ENCODE data around the gene PTMS. TPM values are rescaled to one million over a fixed set of nuclear protein-coding genes. Genes with fewer than 3 reads are reported as not detected.

PTMS gene
- total and polyA plus RNA-seq, 2 experiments from 2014 or later = 111 to 238 TPM

DNA sequence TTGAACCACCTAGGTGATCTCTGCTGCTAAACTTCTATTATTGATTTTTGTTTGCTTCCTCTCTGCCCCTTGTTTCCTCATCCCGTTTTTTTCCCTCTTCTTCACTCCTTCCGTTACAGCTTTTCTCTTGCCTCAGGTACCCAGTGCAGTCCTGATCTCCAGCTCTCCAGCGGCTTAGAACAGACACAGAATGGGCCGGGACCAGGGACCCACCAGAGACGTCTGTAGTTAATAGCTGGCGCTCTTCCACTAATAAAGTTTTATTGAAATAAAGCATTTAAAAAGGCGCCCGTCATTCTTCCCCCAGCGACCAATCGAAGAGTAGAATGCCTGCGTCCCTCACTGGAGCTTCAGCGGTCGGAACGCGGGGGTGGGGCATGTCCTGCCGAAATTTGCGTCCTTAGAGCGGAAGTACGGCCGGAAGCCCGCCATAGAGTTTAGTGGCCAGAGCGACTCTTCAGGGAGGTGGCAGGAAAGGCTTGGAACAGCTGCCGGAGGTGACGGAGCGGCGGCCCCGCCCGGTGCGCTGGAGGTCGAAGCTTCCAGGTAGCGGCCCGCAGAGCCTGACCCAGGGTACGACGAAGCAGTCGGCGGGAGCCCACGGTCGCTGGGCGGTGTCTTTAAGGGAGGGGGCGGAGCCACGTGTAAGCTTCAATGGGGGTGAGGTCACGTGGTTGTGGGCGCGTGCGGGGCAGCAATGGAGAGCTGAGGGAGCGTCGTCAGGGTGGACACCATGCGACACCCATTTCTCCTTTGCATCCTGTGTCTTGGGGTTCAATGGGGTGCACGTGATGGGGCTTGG lies 42.4 kb upstream of the PTMS start, which contains the start of gene COPS7A:
TSS of gene COPS7A (plus strand) at position 440 of the 802 bp plus-strand sequence. CDS start 611 bp downstream, outside the sequence.
- H3K27ac ChIP-seq (ENCODE audit: low read depth) = peak within 1 kb of the TSS; percentile 90
- peaks cover 11% of the 10 kb centered on the region for H3K36me3 Mint-ChIP-seq (ENCODE audit: low read depth)
- peaks cover 12% of the 10 kb centered on the region for H3K4me1 Mint-ChIP-seq
- peak; percentile 99 for DNase-seq (ENCODE audit: low spot score)
- peak within 1 kb of the TSS; percentile 96 for H3K27ac Mint-ChIP-seq
- H3K4me3 ChIP-seq = peak within 1 kb of the TSS; percentile 54
- peak within 1 kb of the TSS; percentile 96 for H3K4me2 ChIP-seq
- TF ChIP-seq, protein P1, sequence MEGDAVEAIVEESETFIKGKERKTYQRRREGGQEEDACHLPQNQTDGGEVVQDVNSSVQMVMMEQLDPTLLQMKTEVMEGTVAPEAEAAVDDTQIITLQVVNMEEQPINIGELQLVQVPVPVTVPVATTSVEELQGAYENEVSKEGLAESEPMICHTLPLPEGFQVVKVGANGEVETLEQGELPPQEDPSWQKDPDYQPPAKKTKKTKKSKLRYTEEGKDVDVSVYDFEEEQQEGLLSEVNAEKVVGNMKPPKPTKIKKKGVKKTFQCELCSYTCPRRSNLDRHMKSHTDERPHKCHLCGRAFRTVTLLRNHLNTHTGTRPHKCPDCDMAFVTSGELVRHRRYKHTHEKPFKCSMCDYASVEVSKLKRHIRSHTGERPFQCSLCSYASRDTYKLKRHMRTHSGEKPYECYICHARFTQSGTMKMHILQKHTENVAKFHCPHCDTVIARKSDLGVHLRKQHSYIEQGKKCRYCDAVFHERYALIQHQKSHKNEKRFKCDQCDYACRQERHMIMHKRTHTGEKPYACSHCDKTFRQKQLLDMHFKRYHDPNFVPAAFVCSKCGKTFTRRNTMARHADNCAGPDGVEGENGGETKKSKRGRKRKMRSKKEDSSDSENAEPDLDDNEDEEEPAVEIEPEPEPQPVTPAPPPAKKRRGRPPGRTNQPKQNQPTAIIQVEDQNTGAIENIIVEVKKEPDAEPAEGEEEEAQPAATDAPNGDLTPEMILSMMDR (conservative IDR thresholded peaks at IDR 0.05; ENCODE audit: low read depth in 2 of 2) = peak in 1 of 2 experiments; percentile 37; a peak in 2 of 4 replicates
- TF ChIP-seq NANOG (IDR thresholded peaks at IDR 0.05; ENCODE audit: borderline replicate concordance) (no peak), ETS1 (IDR thresholded peaks at IDR 0.05) (peak; percentile 95), CREB1 (CRISPR knock-in tag; IDR thresholded peaks at IDR 0.05; ENCODE audit: low read depth) (peak; percentile 93), POLR2AphosphoS5 (IDR thresholded peaks at IDR 0.05; ENCODE audit: low read depth) (peak; percentile 68)
- H3K9me3 Mint-ChIP-seq = no peaks in the 10 kb centered on the region; the same call in 2 of the 3 replicates
- no peaks in the 10 kb centered on the region for H3K27me3 ChIP-seq (ENCODE audit: insufficient read depth)
- no peaks in the 10 kb centered on the region for H4K20me1 ChIP-seq (replicated peaks; ENCODE audit: insufficient read depth)
- peaks cover 17% of the 10 kb centered on the region for H3K27me3 Mint-ChIP-seq (ENCODE audit: insufficient read depth, low read depth, poor library complexity)
- no peaks in the 10 kb centered on the region for H3K9me2 ChIP-seq (ENCODE audit: insufficient read depth)
- 0 out of 2 replicates have a peak, but pooled peaks cover 3% of the 10 kb centered on the region for H3K36me3 ChIP-seq (ENCODE audit: insufficient read depth)
- peaks cover 16% of the 10 kb centered on the region for H3K4me1 ChIP-seq (ENCODE audit: insufficient read depth)
- peak; percentile 98 for ATAC-seq
- H3F3A ChIP-seq (replicated peaks; ENCODE audit: low read depth) = peaks cover 11% of the 10 kb centered on the region
- H3K4me3 Mint-ChIP-seq = peak within 1 kb of the TSS; percentile 84
- H3K79me2 ChIP-seq (replicated peaks; ENCODE audit: insufficient read depth) = peaks cover 12% of the 10 kb centered on the region; the same call in 1 of the 2 replicates
- H2AFZ ChIP-seq = peak within 1 kb of the TSS; percentile 34; the same call in 1 of the 2 replicates

DNA sequence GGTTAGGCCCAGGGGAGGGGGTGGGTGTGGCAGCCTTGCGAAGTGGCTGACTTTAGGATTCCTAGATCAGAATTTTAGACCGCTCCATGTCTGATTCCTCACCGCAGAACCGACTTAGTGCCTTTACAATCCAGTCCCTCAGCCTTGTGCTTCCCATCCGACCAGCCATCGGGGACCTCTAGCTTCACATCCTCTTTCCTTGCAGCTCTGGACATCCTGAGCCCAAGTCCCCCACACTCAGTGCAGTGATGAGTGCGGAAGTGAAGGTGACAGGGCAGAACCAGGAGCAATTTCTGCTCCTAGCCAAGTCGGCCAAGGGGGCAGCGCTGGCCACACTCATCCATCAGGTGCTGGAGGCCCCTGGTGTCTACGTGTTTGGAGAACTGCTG lies 41.8 kb upstream of the PTMS start:
- Histone ChIP-seq H3K27me3 (ENCODE audit: insufficient read depth) (no peaks in the 10 kb centered on the region), H3K4me3 (peak overlapping the region; percentile 54), H3K36me3 (ENCODE audit: insufficient read depth) (peaks cover 9% of the 10 kb centered on the region; the same call in 1 of the 2 replicates), H3K79me2 (replicated peaks; ENCODE audit: insufficient read depth) (peaks cover 12% of the 10 kb centered on the region; the same call in 1 of the 2 replicates), H2AFZ (peak overlapping the region; percentile 34; the same call in 1 of the 2 replicates), H3K9me2 (ENCODE audit: insufficient read depth) (no peaks in the 10 kb centered on the region), H3K4me2 (peak overlapping the region; percentile 96), H4K20me1 (replicated peaks; ENCODE audit: insufficient read depth) (no peaks in the 10 kb centered on the region), H3K4me1 (ENCODE audit: insufficient read depth) (peaks cover 16% of the 10 kb centered on the region), H3F3A (replicated peaks; ENCODE audit: low read depth) (peaks cover 11% of the 10 kb centered on the region), H3K27ac (ENCODE audit: low read depth) (peak overlapping the region; percentile 90)
- TF ChIP-seq EZH2phosphoT487 (IDR thresholded peaks at IDR 0.05; ENCODE audit: unreplicated experiment) (no peak), ZNF331 (CRISPR knock-in tag; IDR thresholded peaks at IDR 0.05; ENCODE audit: low read depth) (no peak), EZH2 (IDR thresholded peaks at IDR 0.05; ENCODE audit: low read depth, unreplicated experiment) (no peak), ETS1 (IDR thresholded peaks at IDR 0.05) (no peak), POLR2AphosphoS5 (IDR thresholded peaks at IDR 0.05; ENCODE audit: low read depth) (no peak), NANOG (IDR thresholded peaks at IDR 0.05; ENCODE audit: borderline replicate concordance) (no peak), ZNF114 (CRISPR knock-in tag; IDR thresholded peaks at IDR 0.05) (no peak), CREB1 (CRISPR knock-in tag; IDR thresholded peaks at IDR 0.05; ENCODE audit: low read depth) (no peak)
- TF ChIP-seq, protein P2, sequence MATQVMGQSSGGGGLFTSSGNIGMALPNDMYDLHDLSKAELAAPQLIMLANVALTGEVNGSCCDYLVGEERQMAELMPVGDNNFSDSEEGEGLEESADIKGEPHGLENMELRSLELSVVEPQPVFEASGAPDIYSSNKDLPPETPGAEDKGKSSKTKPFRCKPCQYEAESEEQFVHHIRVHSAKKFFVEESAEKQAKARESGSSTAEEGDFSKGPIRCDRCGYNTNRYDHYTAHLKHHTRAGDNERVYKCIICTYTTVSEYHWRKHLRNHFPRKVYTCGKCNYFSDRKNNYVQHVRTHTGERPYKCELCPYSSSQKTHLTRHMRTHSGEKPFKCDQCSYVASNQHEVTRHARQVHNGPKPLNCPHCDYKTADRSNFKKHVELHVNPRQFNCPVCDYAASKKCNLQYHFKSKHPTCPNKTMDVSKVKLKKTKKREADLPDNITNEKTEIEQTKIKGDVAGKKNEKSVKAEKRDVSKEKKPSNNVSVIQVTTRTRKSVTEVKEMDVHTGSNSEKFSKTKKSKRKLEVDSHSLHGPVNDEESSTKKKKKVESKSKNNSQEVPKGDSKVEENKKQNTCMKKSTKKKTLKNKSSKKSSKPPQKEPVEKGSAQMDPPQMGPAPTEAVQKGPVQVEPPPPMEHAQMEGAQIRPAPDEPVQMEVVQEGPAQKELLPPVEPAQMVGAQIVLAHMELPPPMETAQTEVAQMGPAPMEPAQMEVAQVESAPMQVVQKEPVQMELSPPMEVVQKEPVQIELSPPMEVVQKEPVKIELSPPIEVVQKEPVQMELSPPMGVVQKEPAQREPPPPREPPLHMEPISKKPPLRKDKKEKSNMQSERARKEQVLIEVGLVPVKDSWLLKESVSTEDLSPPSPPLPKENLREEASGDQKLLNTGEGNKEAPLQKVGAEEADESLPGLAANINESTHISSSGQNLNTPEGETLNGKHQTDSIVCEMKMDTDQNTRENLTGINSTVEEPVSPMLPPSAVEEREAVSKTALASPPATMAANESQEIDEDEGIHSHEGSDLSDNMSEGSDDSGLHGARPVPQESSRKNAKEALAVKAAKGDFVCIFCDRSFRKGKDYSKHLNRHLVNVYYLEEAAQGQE (IDR thresholded peaks at IDR 0.05; ENCODE audit: unreplicated experiment) = no peak
- TF ChIP-seq, protein P1 (conservative IDR thresholded peaks at IDR 0.05; ENCODE audit: low read depth in 2 of 2) = no peak
- peak; percentile 28 for DNase-seq (ENCODE audit: low spot score)
- peaks cover 17% of the 10 kb centered on the region for H3K27me3 Mint-ChIP-seq (ENCODE audit: insufficient read depth, low read depth, poor library complexity)
- ATAC-seq = peak; percentile 15
- no peaks in the 10 kb centered on the region; the same call in 2 of the 3 replicates for H3K9me3 Mint-ChIP-seq
- H3K4me3 Mint-ChIP-seq = peak overlapping the region; percentile 84
- H3K27ac Mint-ChIP-seq = peak overlapping the region; percentile 96
- H3K4me1 Mint-ChIP-seq = peaks cover 12% of the 10 kb centered on the region
- H3K36me3 Mint-ChIP-seq (ENCODE audit: low read depth) = peaks cover 17% of the 10 kb centered on the region

All from GM23338 (cell line).